Measurements from ENCODE around the gene RPL6.

DNA sequence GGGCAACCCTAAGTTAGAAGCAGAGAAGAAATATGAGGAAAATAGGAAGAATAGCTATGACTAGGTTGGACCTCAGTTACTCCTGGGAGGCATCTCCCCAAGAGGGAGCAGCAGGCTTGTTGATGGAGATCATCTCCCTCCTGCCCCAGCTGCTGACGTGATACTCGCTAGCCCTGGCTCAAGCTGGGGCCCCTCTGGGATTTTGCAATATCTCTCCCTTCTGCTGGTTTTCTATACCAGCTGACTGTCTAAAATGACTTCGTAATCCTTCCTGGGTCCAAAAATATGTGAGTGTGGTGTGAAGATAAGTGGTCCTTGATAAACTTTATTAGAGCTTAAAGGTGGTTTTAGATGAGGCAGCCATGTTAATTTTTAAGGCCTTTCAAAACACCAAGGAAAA lies 22.7 kb downstream of the RPL6 start:
- TF ChIP-seq CTCF (IDR thresholded peaks at IDR 0.05) (no peak), POLR2A (IDR thresholded peaks at IDR 0.05) (no peak)
